HG03039 (cell line): ENCODE measurements around the gene DENND6B.
"Not testable (repeated sequence)": the region's sequence is repeated elsewhere in the genome, so short reads cannot be mapped to it uniquely, and the experiment has no call there.

Source experiments
- ATAC-seq: cut with Tn5 transposase; IDR thresholded peaks from one replicate; pipeline ENCODE4 v1.9.1; 2021; ENCODE audit warnings: mild to moderate bottlenecking, moderate library complexity; ENCODE audit not compliant: unreplicated experiment

DENND6B gene

DNA sequence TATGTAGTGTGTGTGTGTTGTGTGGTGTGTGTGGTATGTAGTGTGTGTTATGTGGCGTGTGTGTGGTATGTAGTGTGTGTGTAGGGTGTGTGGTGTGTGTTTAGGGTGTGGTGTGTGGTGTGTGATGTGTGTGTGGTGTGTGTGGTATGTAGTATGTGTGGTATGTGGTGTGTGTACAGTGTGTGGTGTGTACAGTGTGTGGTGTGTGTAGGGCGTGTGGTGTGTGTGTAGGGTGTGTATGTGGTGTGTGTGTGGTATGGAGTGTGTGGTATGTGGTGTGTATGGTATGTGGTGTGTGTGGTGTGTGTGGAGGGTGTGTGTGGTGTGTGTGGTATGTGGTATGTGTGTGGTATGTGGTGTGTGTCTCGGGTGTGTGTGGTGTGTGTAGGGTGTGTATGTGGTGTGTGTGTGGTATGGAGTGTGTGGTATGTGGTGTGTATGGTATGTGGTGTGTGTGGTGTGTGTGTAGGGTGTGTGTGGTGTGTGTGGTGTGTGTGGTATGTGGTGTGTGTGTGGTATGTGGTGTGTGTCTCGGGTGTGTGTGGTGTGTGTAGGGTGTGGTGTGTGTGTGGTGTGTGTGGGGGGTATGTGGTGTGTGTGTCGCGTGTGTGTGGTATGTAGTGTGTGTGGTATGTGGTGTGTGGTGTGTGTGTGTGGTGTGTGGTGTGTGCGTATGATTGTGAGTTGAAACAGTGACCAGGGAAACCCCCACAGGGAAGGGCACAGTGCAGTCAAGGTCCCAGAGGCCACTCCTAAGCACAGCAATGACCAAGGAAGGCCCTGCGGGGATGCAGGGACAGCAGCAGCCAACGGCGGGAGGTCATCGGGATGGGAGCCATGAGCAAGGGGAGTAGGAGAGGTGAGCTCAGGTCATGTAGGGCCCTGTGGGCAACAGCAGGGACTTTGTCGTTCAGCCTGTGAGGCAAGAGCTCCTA, 13.4 kb upstream of the DENND6B start:
- ATAC-seq, result no peak

- no peak for ATAC-seq
Observed at GRCh38 chr22:50338860-50339462, 12.1 kb upstream of the DENND6B start.

DNA sequence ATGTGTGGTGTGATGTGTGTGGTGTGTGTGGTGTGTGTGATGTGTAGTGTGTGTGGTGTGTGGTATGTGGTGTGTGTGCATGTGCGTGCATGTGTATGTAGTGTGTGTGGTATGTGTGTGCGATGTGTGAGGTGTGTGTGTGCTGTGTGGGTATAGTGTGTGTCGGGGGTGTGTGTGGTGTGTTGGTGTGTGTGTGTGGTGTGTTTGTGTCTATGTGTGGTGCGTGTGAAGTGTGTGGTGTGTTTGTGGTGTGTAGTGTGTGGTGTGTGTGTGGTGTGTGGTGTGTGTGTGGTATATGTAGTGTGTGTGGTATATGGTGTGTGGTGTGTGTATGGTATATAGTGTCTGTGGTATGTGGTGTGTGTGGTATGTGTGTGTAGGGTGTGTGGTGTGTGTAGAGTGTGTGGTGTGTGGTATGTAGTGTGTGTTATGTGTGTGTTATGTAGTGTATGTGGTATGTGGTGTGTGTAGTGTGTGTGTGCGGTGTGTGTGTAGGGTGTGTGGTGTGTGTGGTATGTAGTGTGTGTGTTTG, 11.3 kb upstream of the DENND6B start:
- ATAC-seq, result no peak

DNA sequence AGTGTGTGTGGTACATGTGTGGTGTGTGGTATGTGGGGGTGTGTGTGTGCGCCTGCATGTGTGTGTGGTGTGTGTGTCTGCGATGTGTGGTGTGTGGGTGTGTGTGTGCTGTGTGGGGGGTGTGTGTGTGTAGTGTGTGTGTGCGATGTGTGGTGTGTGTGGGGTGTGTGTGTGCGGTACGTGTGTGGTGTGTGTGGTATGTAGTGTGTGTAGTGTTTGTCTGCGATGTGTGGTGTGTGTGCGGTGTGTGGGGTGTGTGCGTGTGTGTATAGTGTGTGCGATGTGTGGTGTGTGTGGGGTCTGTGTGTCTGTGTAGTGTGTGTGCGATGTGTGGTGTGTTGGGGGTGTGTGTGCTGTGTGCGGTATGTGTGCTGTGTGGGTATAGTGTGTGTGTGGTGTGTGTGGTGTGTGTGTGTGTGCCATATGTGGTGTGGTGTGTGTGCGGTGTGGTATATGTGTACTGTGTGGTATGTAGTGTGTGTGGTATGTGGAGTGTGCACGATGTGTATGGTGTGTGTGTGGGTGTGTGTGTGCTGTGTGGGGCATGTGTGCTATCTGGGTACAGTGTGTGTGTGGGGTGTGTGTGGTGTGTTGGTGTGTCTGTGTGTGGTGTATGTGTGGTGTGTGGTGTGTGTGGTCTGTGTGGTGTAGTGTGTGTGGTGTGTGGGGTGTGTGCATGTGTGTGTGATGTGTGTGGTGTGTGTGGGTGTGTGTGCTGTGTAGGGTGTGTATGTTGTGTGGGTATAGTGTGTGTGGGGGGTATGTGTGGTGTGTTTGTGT, 10.6 kb upstream of the DENND6B start:
- no peak for ATAC-seq

- ATAC-seq, result not testable (repeated sequence)
Observed at GRCh38 chr22:50334433-50334832, 7.6 kb upstream of the DENND6B start.

DNA sequence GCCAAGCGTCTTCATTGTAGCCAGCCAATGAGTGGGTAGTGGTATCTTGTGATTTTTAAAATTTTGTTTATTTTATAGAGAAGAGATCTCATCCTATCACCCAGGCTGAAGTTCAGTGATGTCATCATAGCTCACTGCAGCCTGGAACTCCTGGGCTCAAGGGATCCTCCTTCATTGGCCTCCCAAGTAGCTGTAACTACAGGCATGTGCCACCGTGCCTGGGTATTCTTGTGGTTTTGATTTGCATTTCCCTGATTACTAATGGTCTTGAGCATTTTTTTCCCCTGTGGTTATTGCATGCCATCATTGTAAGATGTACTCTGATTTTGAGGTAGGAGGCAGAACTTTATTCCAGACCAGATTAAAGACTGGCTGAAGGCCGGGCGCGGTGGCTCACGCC, 2.4 kb upstream of the DENND6B start:
- no peak for ATAC-seq

DNA sequence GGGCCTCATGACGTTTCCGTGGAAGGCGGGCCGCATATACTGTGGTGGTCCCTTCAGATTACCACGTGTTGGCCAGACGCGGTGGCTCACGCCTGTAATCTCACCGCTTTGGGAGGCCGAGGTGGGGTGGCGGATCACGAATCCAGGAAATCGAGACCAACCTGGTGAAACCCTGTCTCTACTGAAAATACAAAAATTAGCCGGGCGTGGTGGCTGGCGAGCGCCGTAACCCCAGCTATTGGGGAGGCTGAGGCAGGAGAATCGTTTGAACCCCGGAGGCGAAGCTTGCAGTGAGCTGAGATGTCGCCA, 853 bp upstream of the DENND6B start:
- ATAC-seq, result no peak

- ATAC-seq, result no peak
Observed at GRCh38 chr22:50326225-50326955, 422 bp downstream of the DENND6B start.

GRCh38 chr22:50325444-50326224, 1.2 kb downstream of the DENND6B start:
- ATAC-seq, result no peak

GRCh38 chr22:50323900-50324299, 2.9 kb downstream of the DENND6B start:
- no peak for ATAC-seq

DNA sequence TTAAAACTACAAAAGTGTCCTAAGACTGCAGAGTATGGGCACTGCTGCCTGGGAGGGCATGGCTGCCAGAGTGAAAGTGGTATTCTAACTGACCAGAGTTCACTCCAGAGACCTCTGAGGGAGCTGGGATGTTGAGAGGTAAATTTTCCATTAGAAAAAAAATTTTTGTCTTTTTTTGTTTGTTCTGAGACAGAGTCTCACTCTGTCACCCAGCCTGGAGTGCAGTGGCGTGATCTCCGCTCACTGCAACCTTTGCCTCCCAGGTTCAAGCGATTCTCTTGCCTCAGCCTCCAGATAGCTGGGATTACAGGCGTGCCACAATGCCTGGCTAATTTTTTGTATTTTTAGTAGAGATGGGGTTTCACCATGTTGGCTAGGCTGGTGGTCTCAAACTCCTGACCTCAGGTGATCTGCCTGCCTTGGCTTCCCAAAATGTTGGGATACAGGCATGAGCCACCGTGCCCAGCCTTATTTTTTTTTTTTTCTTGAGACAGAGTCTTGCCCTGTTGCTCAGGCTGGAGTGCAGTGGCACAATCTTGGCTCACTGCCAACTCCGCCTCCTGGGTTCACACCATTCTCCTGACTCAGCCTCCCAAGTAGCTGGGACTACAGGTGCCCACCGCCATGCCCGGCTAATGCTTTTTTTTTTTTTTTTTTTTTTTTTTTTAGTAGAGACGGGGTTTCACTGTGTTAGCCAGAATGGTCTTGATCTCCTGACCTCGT, 4.3 kb downstream of the DENND6B start:
- ATAC-seq, result not testable (repeated sequence)

DNA sequence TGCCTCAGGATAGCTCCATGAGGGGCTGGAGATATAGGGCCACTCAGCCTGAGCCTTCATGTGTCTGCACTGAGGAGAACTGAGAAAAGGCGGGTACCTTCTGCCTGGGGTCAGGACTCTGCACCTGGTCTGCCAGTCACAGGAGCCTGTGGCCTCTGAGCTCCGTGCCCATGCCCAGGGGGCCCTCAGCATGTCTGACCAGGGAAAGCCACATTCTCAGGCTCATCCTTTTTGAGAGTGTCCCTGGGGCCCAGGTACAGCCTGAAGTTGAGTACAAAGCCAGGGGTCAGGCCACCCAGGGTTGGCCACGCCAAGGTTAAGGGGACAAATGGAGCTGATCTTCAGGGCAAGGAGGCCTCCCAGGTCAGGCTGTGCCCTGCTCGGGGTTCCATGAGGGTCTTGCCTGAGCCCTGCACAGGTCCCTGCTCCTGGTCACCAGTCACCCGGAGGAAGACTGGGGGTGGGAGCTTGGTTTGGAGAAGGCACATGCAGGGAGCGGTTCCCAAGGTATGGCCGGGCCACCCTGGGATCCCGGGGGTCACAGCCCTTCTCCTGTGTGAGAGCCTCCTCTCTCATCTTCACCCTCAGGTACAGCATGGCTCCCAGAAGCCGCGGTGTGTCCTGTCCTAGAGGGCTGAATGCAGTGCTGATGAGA, 6.0 kb downstream of the DENND6B start:
- no peak for ATAC-seq

DNA sequence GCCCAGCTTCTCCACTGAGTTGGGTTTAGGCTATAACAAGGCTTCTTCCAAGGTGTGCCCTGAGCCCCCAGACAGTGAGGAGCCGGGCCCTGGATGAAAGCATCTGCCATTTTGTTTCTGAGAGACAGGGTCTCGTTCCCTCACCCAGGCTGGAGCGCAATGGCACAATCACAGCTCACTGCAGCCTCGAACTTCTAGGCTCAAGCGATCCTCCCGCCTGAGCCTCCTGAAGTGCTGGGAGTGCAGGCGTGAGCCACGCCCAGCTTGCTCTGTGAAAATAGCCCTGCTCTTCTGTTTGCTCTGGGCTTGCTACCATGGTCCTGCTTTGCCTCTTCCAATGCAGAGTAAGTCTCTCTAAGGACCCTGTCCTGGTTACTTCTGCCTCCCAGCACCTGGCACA, 6.7 kb downstream of the DENND6B start:
- no peak for ATAC-seq

GRCh38 chr22:50319503-50319951, 7.3 kb downstream of the DENND6B start:
- no peak for ATAC-seq

- no peak for ATAC-seq
Observed at GRCh38 chr22:50318698-50319411, 8.0 kb downstream of the DENND6B start.

DNA sequence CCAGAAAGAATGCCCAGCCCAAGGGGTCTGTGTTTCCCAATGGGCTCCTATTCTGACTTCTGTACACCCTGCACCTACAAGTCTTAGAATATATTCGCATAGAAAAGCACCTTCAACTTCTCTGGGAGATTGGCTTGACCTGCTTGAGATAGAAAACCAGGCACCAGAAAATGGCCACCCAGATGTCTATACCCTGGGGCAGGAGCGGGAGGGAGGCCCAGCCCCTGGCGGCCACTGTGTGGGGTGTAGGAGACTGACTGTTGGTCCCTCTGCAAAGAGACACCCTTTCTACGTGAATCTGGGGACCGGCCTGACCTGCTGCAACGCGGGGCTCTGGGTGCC, 8.5 kb downstream of the DENND6B start:
- no peak for ATAC-seq

- ATAC-seq, result no peak
Observed at GRCh38 chr22:50317674-50318073, 9.1 kb downstream of the DENND6B start.

GRCh38 chr22:50317178-50317577, 9.6 kb downstream of the DENND6B start:
- ATAC-seq, result no peak
